Gastrocnemius medialis (tissue), 4 donors: ENCODE data around the gene ATG4D. TPM values are rescaled to one million over a fixed set of nuclear protein-coding genes. Genes with fewer than 3 reads are reported as not detected.

Experiments used
- ATAC-seq, 2 donors: fragments of 150-250 bp; one replicate each; pipeline ENCODE4 v1.9.1; 2016
- DNase-seq, 2 donors: peaks; one replicate each; pipeline ENCODE4 v3.0.0-alpha.2; 2019
- H3K27ac ChIP-seq, 4 donors: fragments of 200-600 bp; sonication (generic); 1 replicate in 1 of 4; 2 replicates in 3 of 4; pipeline ENCODE4 v1.5.1; 2016 to 2018; ENCODE audit warnings: mild to moderate bottlenecking in 2 of 4, moderate library complexity in 1 of 4
- H3K27me3 ChIP-seq, 3 donors: fragments of 200-600 bp; sonication (generic) in 2 of 3; 1 replicate in 1 of 3; 2 replicates in 2 of 3; pipeline versions ENCODE4 v1.5.1 to v1.6.0; 2016 to 2019; ENCODE audit warnings: mild to moderate bottlenecking in 1 of 3, moderate library complexity in 1 of 3
- H3K36me3 ChIP-seq, 2 donors: fragments of 200-600 bp; sonication (generic) in 1 of 2; one replicate each; pipeline ENCODE4 v1.5.1; 2017 to 2018
- H3K4me1 ChIP-seq, 2 donors: fragments of 200-600 bp; sonication (generic) in 1 of 2; one replicate each; pipeline ENCODE4 v1.5.1; 2016 to 2017; ENCODE audit warnings: mild to moderate bottlenecking in 2 of 2
- H3K4me3 ChIP-seq, 4 donors: fragments of 200-600 bp; sonication (generic) in 3 of 4; 1 replicate in 1 of 4; 2 replicates in 3 of 4; pipeline ENCODE4 v1.5.1; 2016 to 2019; ENCODE audit warnings: mild to moderate bottlenecking in 2 of 4
- H3K9me3 ChIP-seq, 3 donors: fragments of 200-600 bp; sonication (generic) in 2 of 3; 1 replicate in 1 of 3; 2 replicates in 2 of 3; pipeline ENCODE4 v1.5.1; 2016 to 2019
- CTCF ChIP-seq, 5 experiments: fragments of 450-650 bp in 3 of 5; fragments of 200-600 bp in 2 of 5; sonication (generic) in 2 of 5; IDR thresholded peaks in 4 of 5; conservative IDR thresholded peaks in 1 of 5; 1 replicate in 4 of 5; 2 replicates in 1 of 5; pipeline ENCODE4 v1.5.1; 2016 to 2019; ENCODE audit warnings: antibody characterized with exemption in 5 of 5, mild to moderate bottlenecking in 3 of 5, moderate library complexity in 3 of 5
- POLR2A ChIP-seq, 2 donors: fragments of 450-650 bp; IDR thresholded peaks; one replicate each; pipeline ENCODE4 v1.6.1; 2017; ENCODE audit warnings: antibody characterized with exemption in 2 of 2, mild to moderate bottlenecking in 2 of 2, moderate library complexity in 2 of 2
- in situ Hi-C, 4 donors: fragments of 200-750 bp; cut with MboI; loops; one replicate each; pipeline versions ENCODE4 v1.15.0 to v1.8.0; 2017; ENCODE audit warnings: low sequenced_read_pairs in 4 of 4
- intact Hi-C: fragments of 100-400 bp; cut with DNase I; formaldehyde crosslinking; loops from one replicate; pipeline ENCODE4 v1.15.1; 2023; ENCODE audit warnings: low total_unique reads
- microRNA counts, 2 donors: library from miRNA; unstranded; fragments of <30 nt; microRNA quantifications; one replicate each; lab custom pipeline; 2016
- microRNA-seq, 2 donors: library from miRNA; unstranded; fragments of <30 nt; microRNA quantifications; one replicate each; pipeline ENCODE4, GENCODE V29; 2016; ENCODE audit warnings: borderline replicate concordance in 2 of 2
- total RNA-seq, 4 donors: library from RNA; depleted of rRNA; stranded (reverse); fragments of >200 nt; gene quantifications; one replicate each; pipeline versions ENCODE4 v1.1.0 to v1.2.3, GENCODE V29; 2016

Gene ATG4D
- total RNA-seq, 4 donors from 2014 or later: 67.6 to 127 (median 96.0) TPM

DNA sequence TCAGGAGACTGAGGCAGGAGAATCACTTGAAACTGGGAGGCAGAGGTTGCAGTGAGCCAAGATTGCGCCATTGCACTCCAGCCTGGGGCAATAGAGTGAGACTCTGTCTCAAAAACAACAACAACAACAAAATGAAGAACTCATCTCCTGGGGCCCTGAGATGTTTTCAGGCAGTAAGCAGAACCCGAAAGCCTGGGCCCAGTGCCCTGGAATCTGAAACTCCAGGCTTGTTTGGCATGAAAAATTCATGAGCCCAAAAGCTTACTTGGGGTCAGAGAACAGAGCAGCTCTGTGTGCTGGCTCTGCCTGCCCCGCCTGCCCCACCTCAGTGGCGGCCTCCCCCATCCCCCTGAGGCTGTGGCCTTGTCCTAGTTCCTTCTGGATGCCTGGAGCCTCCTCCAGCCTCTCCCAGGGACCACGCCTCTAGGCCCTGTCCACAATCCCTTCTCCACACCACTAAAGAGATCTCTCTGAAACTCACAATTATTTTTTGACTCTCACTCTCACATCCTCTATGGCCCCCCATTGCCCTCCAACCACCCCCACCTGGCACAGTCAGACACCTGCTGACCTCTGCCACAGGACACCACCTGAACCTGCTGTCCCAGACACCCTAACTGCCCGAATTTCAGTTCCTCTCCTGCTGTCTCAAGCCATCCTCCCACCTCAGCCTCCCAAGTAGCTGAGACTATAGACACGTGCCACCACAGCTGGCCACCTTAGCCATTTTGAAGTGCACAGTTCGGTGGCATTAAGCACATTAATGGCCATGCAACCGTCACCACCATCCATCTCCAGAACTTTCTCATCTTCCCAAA is 50.3 kb downstream of the ATG4D start:
- Histone ChIP-seq H3K4me1 (peaks cover 4 to 5% of the 10 kb centered on the region in 2 donors), H3K27me3 (peaks cover 0 to 3% (median 3%) of the 10 kb centered on the region in 3 donors), H3K4me3 (no peak overlapping the region), H3K27ac (peak overlapping the region in 2 of 4 donors; percentile 2 to 34), H3K36me3 (no peaks in the 10 kb centered on the region), H3K9me3 (no peaks in the 10 kb centered on the region)
- DNase-seq: peak; percentile 11 to 77
- peak; percentile 70 to 78 for ATAC-seq
- in situ Hi-C loops (no loop called here), intact Hi-C loops (no loop called here)
- TF ChIP-seq CTCF (IDR thresholded peaks at IDR 0.05 in 4 of 5, conservative IDR thresholded peaks at IDR 0.05 in 1 of 5) (no peak), POLR2A (IDR thresholded peaks at IDR 0.05) (no peak)

GRCh38 chr19:10600149-10600548 is 56.4 kb downstream of the ATG4D start:
- Histone ChIP-seq H3K4me3 (no peak overlapping the region), H3K9me3 (no peaks in the 10 kb centered on the region), H3K27me3 (no peaks in the 10 kb centered on the region), H3K36me3 (no peaks in the 10 kb centered on the region), H3K27ac (no peak overlapping the region), H3K4me1 (peaks cover 15 to 18% of the 10 kb centered on the region in 2 donors)
- ATAC-seq (no peak), DNase-seq (no peak)
- no peak for TF ChIP-seq CTCF (IDR thresholded peaks at IDR 0.05 in 4 of 5, conservative IDR thresholded peaks at IDR 0.05 in 1 of 5)
- no peak for TF ChIP-seq POLR2A (IDR thresholded peaks at IDR 0.05)
- in situ Hi-C loops: no loop called here
- intact Hi-C loops: loop anchor here (5.0 kb wide), 1 partner anchor 42 kb away; no protein-coding TSS in a partner anchor

DNA sequence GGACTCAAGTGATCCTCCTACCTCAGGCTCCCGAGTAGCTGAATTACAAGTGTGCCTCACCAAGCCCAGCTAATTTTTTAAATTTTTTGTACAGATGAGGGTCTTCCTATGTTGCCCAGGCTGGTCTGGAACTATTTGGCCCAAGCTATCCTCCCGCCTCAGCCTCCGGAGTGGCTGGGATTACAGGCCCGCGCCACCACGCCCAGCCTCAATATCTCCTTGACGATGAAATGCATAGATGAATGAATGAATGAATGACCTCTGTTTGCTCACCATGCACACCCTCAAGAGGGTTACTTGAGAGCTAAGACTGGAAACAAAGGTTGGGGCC is 58.3 kb downstream of the ATG4D start:
- peak overlapping the region in 3 of 4 donors; percentile 19 to 98 (median 32) for H3K4me3 ChIP-seq
- ATAC-seq: no peak

DNA sequence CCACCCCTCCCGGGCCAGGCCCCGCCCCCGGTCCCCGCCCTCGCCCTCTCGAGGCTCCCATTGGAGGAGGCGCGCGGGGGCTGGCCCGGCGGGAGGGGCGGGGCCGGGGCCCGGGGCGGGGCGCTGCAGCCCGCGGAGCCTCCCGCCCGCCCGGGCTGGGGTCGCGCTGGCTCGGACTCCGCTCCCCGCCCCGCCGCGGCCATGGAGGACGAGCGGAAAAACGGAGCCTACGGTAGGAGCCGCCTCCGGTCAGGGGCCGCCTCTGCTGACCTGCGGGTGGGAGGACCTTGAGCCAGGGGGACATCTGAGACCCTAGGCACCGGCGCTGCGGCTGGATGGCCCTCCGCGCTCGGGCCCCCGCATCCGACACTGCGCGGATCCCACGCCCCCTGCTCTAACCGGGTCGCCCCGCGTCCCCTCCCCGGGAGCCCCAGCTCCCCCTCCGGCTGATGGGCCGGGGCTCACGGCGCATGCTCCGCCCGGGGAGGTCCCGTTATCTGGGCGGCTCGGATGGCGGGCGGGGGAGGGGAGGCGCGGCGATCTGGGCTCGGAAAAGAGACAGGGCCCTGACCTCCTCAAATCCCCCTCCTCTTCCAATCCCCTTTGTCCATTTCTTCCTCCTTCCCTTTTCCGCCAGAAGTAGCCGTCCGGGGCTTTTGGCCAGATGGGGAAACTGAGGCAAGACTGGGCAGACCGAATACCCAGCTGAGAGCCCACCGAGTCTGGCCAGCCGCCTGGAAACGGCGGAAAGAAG is 58.8 kb downstream of the ATG4D start:
- TF ChIP-seq POLR2A (IDR thresholded peaks at IDR 0.05): peak; percentile 60 to 62
- no peak for TF ChIP-seq CTCF (IDR thresholded peaks at IDR 0.05 in 4 of 5, conservative IDR thresholded peaks at IDR 0.05 in 1 of 5)
- H3K27me3 ChIP-seq: no peaks in the 10 kb centered on the region
- no peaks in the 10 kb centered on the region for H3K9me3 ChIP-seq
- intact Hi-C loops: loop anchor here (2.0 to 5.0 kb wide), 3 partner anchors 22 to 50 kb away; partner anchors contain the start of gene SLC44A2
- DNase-seq (peak; percentile 67 to 83), ATAC-seq (peak; percentile 94 to 95)
- no peaks in the 10 kb centered on the region for H3K36me3 ChIP-seq
- H3K27ac ChIP-seq: peak overlapping the region; percentile 86 to 98 (median 94)
- peaks cover 15 to 18% of the 10 kb centered on the region in 2 donors for H3K4me1 ChIP-seq
- peak overlapping the region; percentile 93 to 100 (median 98) for H3K4me3 ChIP-seq
- in situ Hi-C loops: no loop called here

More for the DNA sequence above, 58.3 kb downstream of the ATG4D start:
- in situ Hi-C loops: no loop called here
- intact Hi-C loops: loop anchor here (2.0 to 5.0 kb wide), 3 partner anchors 23 to 51 kb away; partner anchors contain the start of gene SLC44A2
- no peaks in the 10 kb centered on the region for H3K36me3 ChIP-seq
- H3K4me1 ChIP-seq: peaks cover 15 to 18% of the 10 kb centered on the region in 2 donors
- H3K9me3 ChIP-seq: no peaks in the 10 kb centered on the region
- peak overlapping the region in 3 of 4 donors; percentile 33 to 48 (median 34) for H3K27ac ChIP-seq
- no peaks in the 10 kb centered on the region for H3K27me3 ChIP-seq
- no peak for TF ChIP-seq POLR2A (IDR thresholded peaks at IDR 0.05)
- no peak for TF ChIP-seq CTCF (IDR thresholded peaks at IDR 0.05 in 4 of 5, conservative IDR thresholded peaks at IDR 0.05 in 1 of 5)
- DNase-seq: no peak

MicroRNAs encoded within 50 kb of the gene (microRNA counts, 767-probe panel; counts per million panel counts)
- microRNA hsa-miR-1238 (lab: Ali Mortazavi, UCI): 356 to 448 counts per million in 2 donors

Small RNAs within 50 kb of the gene (microRNA-seq; reads per million reads assigned to microRNA genes)
- 0 reads per million in 2 donors for gene MIR1238

Other genes starting within 250 kb of the ATG4D start
- gene ZGLP1, start 234.1 kb upstream of the ATG4D start, total RNA-seq: 1 to 10 TPM in 1 of 4 donors, under 1 TPM in 1, not detected in 2; 0.80 to 3.1 TPM
- 10 to 100 TPM in 3 of 4 donors, 1 to 10 TPM in 1; 9.1 to 32.0 (median 21.9) TPM for gene FDX2, start 227.9 kb upstream of the ATG4D start, total RNA-seq
- 10 to 100 TPM; 10.0 to 15.9 (median 11.8) TPM for gene RAVER1, start 210.4 kb upstream of the ATG4D start, total RNA-seq
- gene ICAM3, start 204.3 kb upstream of the ATG4D start, total RNA-seq: 1 to 10 TPM; 2.0 to 5.0 (median 3.2) TPM
- 10 to 100 TPM; 32.6 to 58.5 (median 50.9) TPM for gene TYK2, start 163.3 kb upstream of the ATG4D start, total RNA-seq
- 100 to 1,000 TPM; 133 to 189 (median 163) TPM for gene CDC37, start 140.4 kb upstream of the ATG4D start, total RNA-seq
- 10 to 100 TPM in 1 of 4 donors, 1 to 10 TPM in 3; 6.4 to 10.1 (median 8.4) TPM for gene PDE4A, start 123.4 kb upstream of the ATG4D start, total RNA-seq
- gene KEAP1, start 40.5 kb upstream of the ATG4D start, total RNA-seq: 100 to 1,000 TPM; 189 to 336 (median 228) TPM
- gene S1PR5, start 26.5 kb upstream of the ATG4D start, total RNA-seq: not detected
- gene KRI1, start 22.1 kb downstream of the ATG4D start, total RNA-seq: 10 to 100 TPM; 16.8 to 24.1 (median 19.9) TPM
- 10 to 100 TPM in 3 of 4 donors, 1 to 10 TPM in 1; 7.3 to 18.1 (median 13.4) TPM for gene CDKN2D, start 25.1 kb downstream of the ATG4D start, total RNA-seq
- under 1 TPM in 1 of 4 donors, not detected in 3; 0.32 TPM for gene AP1M2, start 43.4 kb downstream of the ATG4D start, total RNA-seq
- 100 to 1,000 TPM in 2 of 4 donors, 10 to 100 TPM in 2; 51.1 to 168 (median 105) TPM for gene SLC44A2, start 81.6 kb downstream of the ATG4D start, total RNA-seq
- gene ILF3, start 110.4 kb downstream of the ATG4D start, total RNA-seq: 10 to 100 TPM; 67.3 to 88.2 (median 76.6) TPM
- gene QTRT1, start 157.5 kb downstream of the ATG4D start, total RNA-seq: 10 to 100 TPM in 3 of 4 donors, 1 to 10 TPM in 1; 9.5 to 25.7 (median 15.4) TPM
- 100 to 1,000 TPM in 3 of 4 donors, 10 to 100 TPM in 1; 76.2 to 131 (median 108) TPM for gene DNM2, start 174.2 kb downstream of the ATG4D start, total RNA-seq